Loucy (cell line): Measurements from ENCODE around the gene AKR1A1.

ENCODE experiments used
- H2AFZ ChIP-seq: fragments of 200-600 bp; sonication (generic); 2 replicates; pipeline ENCODE4 v1.6.0; 2016; ENCODE audit warnings: antibody characterized with exemption, mild to moderate bottlenecking, low read length, moderate library complexity
- H3F3A ChIP-seq: fragments of 200-600 bp; 2 replicates; pipeline ENCODE4 v1.6.0; 2016; ENCODE audit warnings: antibody characterized with exemption, low read depth, mild to moderate bottlenecking
- H3K27me3 ChIP-seq: fragments of 200-600 bp; sonication (generic); 2 replicates; pipeline ENCODE4 v1.6.1; 2014; ENCODE audit warnings: low read length, mild to moderate bottlenecking; ENCODE audit not compliant: insufficient read depth, poor library complexity, severe bottlenecking
- H3K36me3 ChIP-seq: fragments of 200-600 bp; sonication (generic); 2 replicates; pipeline ENCODE4 v1.6.1; 2016; ENCODE audit warnings: low read length; ENCODE audit not compliant: insufficient read depth
- H3K4me1 ChIP-seq: fragments of 200-600 bp; sonication (generic); 2 replicates; pipeline ENCODE4 v1.5.1; 2014; ENCODE audit warnings: low read length, mild to moderate bottlenecking; ENCODE audit not compliant: insufficient read depth, poor library complexity, severe bottlenecking
- H3K4me2 ChIP-seq: fragments of 200-600 bp; sonication (generic); 2 replicates; pipeline ENCODE4 v1.6.0; 2014; ENCODE audit warnings: antibody characterized with exemption, low read length, low read depth, mild to moderate bottlenecking; ENCODE audit not compliant: poor library complexity, severe bottlenecking
- H3K4me3 ChIP-seq: fragments of 200-600 bp; sonication (generic); 2 replicates; pipeline ENCODE4 v1.5.1; 2014; ENCODE audit warnings: low read length, mild to moderate bottlenecking, mixed read lengths; ENCODE audit not compliant: poor library complexity, severe bottlenecking
- H3K79me2 ChIP-seq: fragments of 200-600 bp; sonication (generic); 2 replicates; pipeline ENCODE4 v1.6.1; 2014; ENCODE audit warnings: low read length; ENCODE audit not compliant: insufficient read depth
- H3K9ac ChIP-seq: fragments of 200-600 bp; sonication (generic); 2 replicates; pipeline ENCODE4 v1.6.0; 2014; ENCODE audit warnings: mild to moderate bottlenecking, low read depth, low read length, moderate library complexity; ENCODE audit not compliant: poor library complexity, severe bottlenecking
- H3K9me2 ChIP-seq: fragments of 200-600 bp; sonication (generic); replicated peaks from 2 replicates; pipeline ENCODE4 v1.6.1; 2016; ENCODE audit warnings: low read depth, low read length, mixed read lengths
- H3K9me3 ChIP-seq: fragments of 200-600 bp; sonication (generic); 2 replicates; pipeline ENCODE4 v1.6.1; 2014; ENCODE audit warnings: mild to moderate bottlenecking, antibody characterized with exemption, low read length, low read depth; ENCODE audit not compliant: insufficient read depth
- H4K20me1 ChIP-seq: fragments of 200-600 bp; sonication (generic); 2 replicates; pipeline ENCODE4 v1.6.0; 2014; ENCODE audit warnings: antibody characterized with exemption, low read length, mild to moderate bottlenecking; ENCODE audit not compliant: insufficient read depth, poor library complexity, severe bottlenecking
- EZH2phosphoT487 ChIP-seq: fragments of 200-600 bp; IDR thresholded peaks from 2 replicates; pipeline ENCODE4 v1.6.1; 2018; ENCODE audit warnings: antibody characterized with exemption, mild to moderate bottlenecking, moderate library complexity, borderline replicate concordance
- TF ChIP-seq, protein P1 (sequence below): fragments of 200-600 bp; sonication (generic); conservative IDR thresholded peaks from 2 replicates; pipeline ENCODE4 v1.5.1; 2014; ENCODE audit warnings: mild to moderate bottlenecking, antibody characterized with exemption, low read length

Gene AKR1A1

GRCh38 chr1:45608175-45609156 is 57.8 kb downstream of the AKR1A1 start:
- Histone ChIP-seq H3K36me3 (peaks cover 92% of the 10 kb centered on the region), H4K20me1 (peaks cover 47% of the 10 kb centered on the region), H3K4me1 (no peaks in the 10 kb centered on the region), H3K9me3 (no peaks in the 10 kb centered on the region), H3K9ac (no peak overlapping the region), H2AFZ (no peak overlapping the region), H3K79me2 (peaks cover 39% of the 10 kb centered on the region), H3K4me2 (no peak overlapping the region), H3F3A (no peaks in the 10 kb centered on the region; the same call in 1 of the 2 replicates), H3K4me3 (no peak overlapping the region), H3K9me2 (no peaks in the 10 kb centered on the region), H3K27me3 (no peaks in the 10 kb centered on the region)
- TF ChIP-seq, protein P1, sequence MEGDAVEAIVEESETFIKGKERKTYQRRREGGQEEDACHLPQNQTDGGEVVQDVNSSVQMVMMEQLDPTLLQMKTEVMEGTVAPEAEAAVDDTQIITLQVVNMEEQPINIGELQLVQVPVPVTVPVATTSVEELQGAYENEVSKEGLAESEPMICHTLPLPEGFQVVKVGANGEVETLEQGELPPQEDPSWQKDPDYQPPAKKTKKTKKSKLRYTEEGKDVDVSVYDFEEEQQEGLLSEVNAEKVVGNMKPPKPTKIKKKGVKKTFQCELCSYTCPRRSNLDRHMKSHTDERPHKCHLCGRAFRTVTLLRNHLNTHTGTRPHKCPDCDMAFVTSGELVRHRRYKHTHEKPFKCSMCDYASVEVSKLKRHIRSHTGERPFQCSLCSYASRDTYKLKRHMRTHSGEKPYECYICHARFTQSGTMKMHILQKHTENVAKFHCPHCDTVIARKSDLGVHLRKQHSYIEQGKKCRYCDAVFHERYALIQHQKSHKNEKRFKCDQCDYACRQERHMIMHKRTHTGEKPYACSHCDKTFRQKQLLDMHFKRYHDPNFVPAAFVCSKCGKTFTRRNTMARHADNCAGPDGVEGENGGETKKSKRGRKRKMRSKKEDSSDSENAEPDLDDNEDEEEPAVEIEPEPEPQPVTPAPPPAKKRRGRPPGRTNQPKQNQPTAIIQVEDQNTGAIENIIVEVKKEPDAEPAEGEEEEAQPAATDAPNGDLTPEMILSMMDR: no peak
- TF ChIP-seq EZH2phosphoT487: no peak

DNA sequence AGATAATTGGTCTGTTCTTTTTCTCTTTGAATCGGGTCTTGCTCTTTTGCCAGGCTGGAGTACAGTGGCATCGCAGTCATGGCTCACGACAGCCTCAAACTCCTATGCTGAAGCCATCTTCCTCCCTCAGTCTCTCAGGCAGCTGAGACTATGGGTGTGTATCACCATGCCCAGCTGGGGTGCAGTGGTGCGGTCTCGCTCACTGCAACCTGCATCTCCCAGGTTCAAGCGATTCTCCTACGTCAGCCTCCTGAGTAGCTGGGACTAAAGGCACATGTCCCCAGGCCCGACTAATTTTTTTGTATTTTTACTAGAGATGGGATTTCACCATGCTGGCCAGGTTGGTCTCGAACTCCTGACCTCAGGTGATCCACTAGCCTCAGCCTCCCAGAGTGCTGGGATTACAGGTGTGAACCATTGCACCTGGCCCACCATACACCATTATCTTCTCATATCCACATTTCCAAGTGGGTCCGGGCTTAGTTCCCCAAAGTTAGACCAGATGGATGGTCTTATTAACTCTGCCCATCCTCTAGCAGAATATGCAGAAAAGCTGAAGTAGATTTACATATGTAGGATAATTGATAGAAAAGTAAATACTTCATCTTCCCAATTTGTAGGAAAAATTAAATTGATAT is 60.1 kb downstream of the AKR1A1 start:
- no peak overlapping the region for H3K4me2 ChIP-seq
- H3K9ac ChIP-seq: no peak overlapping the region
- H3K4me3 ChIP-seq: no peak overlapping the region
- no peaks in the 10 kb centered on the region for H3K9me2 ChIP-seq
- no peak overlapping the region for H2AFZ ChIP-seq
- H3K9me3 ChIP-seq: no peaks in the 10 kb centered on the region
- peaks cover 20% of the 10 kb centered on the region for H3K79me2 ChIP-seq
- peaks cover 32% of the 10 kb centered on the region for H4K20me1 ChIP-seq
- no peaks in the 10 kb centered on the region for H3K4me1 ChIP-seq
- TF ChIP-seq, protein P1: no peak
- no peak for TF ChIP-seq EZH2phosphoT487
- no peaks in the 10 kb centered on the region for H3K27me3 ChIP-seq
- H3K36me3 ChIP-seq: peaks cover 92% of the 10 kb centered on the region
- no peaks in the 10 kb centered on the region; the same call in 1 of the 2 replicates for H3F3A ChIP-seq

- H3K79me2 ChIP-seq: peaks cover 5% of the 10 kb centered on the region; the same call in 1 of the 2 replicates
- H3K9me3 ChIP-seq: no peaks in the 10 kb centered on the region
- peaks cover 92% of the 10 kb centered on the region for H3K36me3 ChIP-seq
- H3F3A ChIP-seq: no peaks in the 10 kb centered on the region; the same call in 1 of the 2 replicates
- H3K9me2 ChIP-seq: no peaks in the 10 kb centered on the region
- no peak overlapping the region for H3K4me2 ChIP-seq
- H2AFZ ChIP-seq: no peak overlapping the region
- no peaks in the 10 kb centered on the region for H3K4me1 ChIP-seq
- TF ChIP-seq EZH2phosphoT487: no peak
- TF ChIP-seq, protein P1: no peak
- H4K20me1 ChIP-seq: peaks cover 14% of the 10 kb centered on the region
- H3K27me3 ChIP-seq: no peaks in the 10 kb centered on the region
- no peak overlapping the region for H3K9ac ChIP-seq
- no peak overlapping the region for H3K4me3 ChIP-seq
These were observed 62.4 kb downstream of the AKR1A1 start for GRCh38 chr1:45612941-45613579.
